Loucy (cell line): ENCODE data around the gene DLG1.

Experiments
- H2AFZ ChIP-seq: fragments of 200-600 bp; sonication (generic); 2 replicates; pipeline ENCODE4 v1.6.0; 2016; ENCODE audit warnings: antibody characterized with exemption, mild to moderate bottlenecking, low read length, moderate library complexity
- H3F3A ChIP-seq: fragments of 200-600 bp; 2 replicates; pipeline ENCODE4 v1.6.0; 2016; ENCODE audit warnings: antibody characterized with exemption, low read depth, mild to moderate bottlenecking
- H3K27me3 ChIP-seq: fragments of 200-600 bp; sonication (generic); 2 replicates; pipeline ENCODE4 v1.6.1; 2014; ENCODE audit warnings: low read length, mild to moderate bottlenecking; ENCODE audit not compliant: insufficient read depth, poor library complexity, severe bottlenecking
- H3K36me3 ChIP-seq: fragments of 200-600 bp; sonication (generic); 2 replicates; pipeline ENCODE4 v1.6.1; 2016; ENCODE audit warnings: low read length; ENCODE audit not compliant: insufficient read depth
- H3K4me1 ChIP-seq: fragments of 200-600 bp; sonication (generic); 2 replicates; pipeline ENCODE4 v1.5.1; 2014; ENCODE audit warnings: low read length, mild to moderate bottlenecking; ENCODE audit not compliant: insufficient read depth, poor library complexity, severe bottlenecking
- H3K4me2 ChIP-seq: fragments of 200-600 bp; sonication (generic); 2 replicates; pipeline ENCODE4 v1.6.0; 2014; ENCODE audit warnings: antibody characterized with exemption, low read length, low read depth, mild to moderate bottlenecking; ENCODE audit not compliant: poor library complexity, severe bottlenecking
- H3K4me3 ChIP-seq: fragments of 200-600 bp; sonication (generic); 2 replicates; pipeline ENCODE4 v1.5.1; 2014; ENCODE audit warnings: low read length, mild to moderate bottlenecking, mixed read lengths; ENCODE audit not compliant: poor library complexity, severe bottlenecking
- H3K79me2 ChIP-seq: fragments of 200-600 bp; sonication (generic); 2 replicates; pipeline ENCODE4 v1.6.1; 2014; ENCODE audit warnings: low read length; ENCODE audit not compliant: insufficient read depth
- H3K9ac ChIP-seq: fragments of 200-600 bp; sonication (generic); 2 replicates; pipeline ENCODE4 v1.6.0; 2014; ENCODE audit warnings: mild to moderate bottlenecking, low read depth, low read length, moderate library complexity; ENCODE audit not compliant: poor library complexity, severe bottlenecking
- H3K9me2 ChIP-seq: fragments of 200-600 bp; sonication (generic); replicated peaks from 2 replicates; pipeline ENCODE4 v1.6.1; 2016; ENCODE audit warnings: low read depth, low read length, mixed read lengths
- H3K9me3 ChIP-seq: fragments of 200-600 bp; sonication (generic); 2 replicates; pipeline ENCODE4 v1.6.1; 2014; ENCODE audit warnings: mild to moderate bottlenecking, antibody characterized with exemption, low read length, low read depth; ENCODE audit not compliant: insufficient read depth
- H4K20me1 ChIP-seq: fragments of 200-600 bp; sonication (generic); 2 replicates; pipeline ENCODE4 v1.6.0; 2014; ENCODE audit warnings: antibody characterized with exemption, low read length, mild to moderate bottlenecking; ENCODE audit not compliant: insufficient read depth, poor library complexity, severe bottlenecking
- EZH2phosphoT487 ChIP-seq: fragments of 200-600 bp; IDR thresholded peaks from 2 replicates; pipeline ENCODE4 v1.6.1; 2018; ENCODE audit warnings: antibody characterized with exemption, mild to moderate bottlenecking, moderate library complexity, borderline replicate concordance
- TF ChIP-seq, protein P1 (sequence below): fragments of 200-600 bp; sonication (generic); conservative IDR thresholded peaks from 2 replicates; pipeline ENCODE4 v1.5.1; 2014; ENCODE audit warnings: mild to moderate bottlenecking, antibody characterized with exemption, low read length

DLG1 gene

GRCh38 chr3:197125636-197126035 lies 172.8 kb downstream of the DLG1 start:
- H3K9me3 ChIP-seq = no peaks in the 10 kb centered on the region
- no peaks in the 10 kb centered on the region for H3F3A ChIP-seq
- no peaks in the 10 kb centered on the region for H3K27me3 ChIP-seq
- H3K9me2 ChIP-seq = no peaks in the 10 kb centered on the region
- peaks cover 44% of the 10 kb centered on the region; the same call in 1 of the 2 replicates for H3K36me3 ChIP-seq
- no peaks in the 10 kb centered on the region for H4K20me1 ChIP-seq
- no peak overlapping the region for H3K9ac ChIP-seq
- H3K4me1 ChIP-seq = no peaks in the 10 kb centered on the region
- H2AFZ ChIP-seq = no peak overlapping the region
- H3K79me2 ChIP-seq = no peaks in the 10 kb centered on the region
- H3K4me2 ChIP-seq = no peak overlapping the region
- H3K4me3 ChIP-seq = no peak overlapping the region
- TF ChIP-seq, protein P1, sequence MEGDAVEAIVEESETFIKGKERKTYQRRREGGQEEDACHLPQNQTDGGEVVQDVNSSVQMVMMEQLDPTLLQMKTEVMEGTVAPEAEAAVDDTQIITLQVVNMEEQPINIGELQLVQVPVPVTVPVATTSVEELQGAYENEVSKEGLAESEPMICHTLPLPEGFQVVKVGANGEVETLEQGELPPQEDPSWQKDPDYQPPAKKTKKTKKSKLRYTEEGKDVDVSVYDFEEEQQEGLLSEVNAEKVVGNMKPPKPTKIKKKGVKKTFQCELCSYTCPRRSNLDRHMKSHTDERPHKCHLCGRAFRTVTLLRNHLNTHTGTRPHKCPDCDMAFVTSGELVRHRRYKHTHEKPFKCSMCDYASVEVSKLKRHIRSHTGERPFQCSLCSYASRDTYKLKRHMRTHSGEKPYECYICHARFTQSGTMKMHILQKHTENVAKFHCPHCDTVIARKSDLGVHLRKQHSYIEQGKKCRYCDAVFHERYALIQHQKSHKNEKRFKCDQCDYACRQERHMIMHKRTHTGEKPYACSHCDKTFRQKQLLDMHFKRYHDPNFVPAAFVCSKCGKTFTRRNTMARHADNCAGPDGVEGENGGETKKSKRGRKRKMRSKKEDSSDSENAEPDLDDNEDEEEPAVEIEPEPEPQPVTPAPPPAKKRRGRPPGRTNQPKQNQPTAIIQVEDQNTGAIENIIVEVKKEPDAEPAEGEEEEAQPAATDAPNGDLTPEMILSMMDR = no peak
- TF ChIP-seq EZH2phosphoT487 = no peak

GRCh38 chr3:197124713-197125112 lies 173.7 kb downstream of the DLG1 start:
- no peaks in the 10 kb centered on the region for H3K9me2 ChIP-seq
- TF ChIP-seq, protein P1 = no peak
- TF ChIP-seq EZH2phosphoT487 = no peak
- H2AFZ ChIP-seq = no peak overlapping the region
- H3K79me2 ChIP-seq = no peaks in the 10 kb centered on the region
- H3K9me3 ChIP-seq = no peaks in the 10 kb centered on the region
- H3K4me3 ChIP-seq = no peak overlapping the region
- no peak overlapping the region for H3K4me2 ChIP-seq
- no peaks in the 10 kb centered on the region for H4K20me1 ChIP-seq
- peaks cover 36% of the 10 kb centered on the region; the same call in 1 of the 2 replicates for H3K36me3 ChIP-seq
- no peaks in the 10 kb centered on the region for H3K27me3 ChIP-seq
- no peaks in the 10 kb centered on the region for H3K4me1 ChIP-seq
- no peak overlapping the region for H3K9ac ChIP-seq
- no peaks in the 10 kb centered on the region for H3F3A ChIP-seq

- Histone ChIP-seq H3K9ac (no peak overlapping the region), H3K4me1 (peaks cover under 1% of the 10 kb centered on the region), H4K20me1 (no peaks in the 10 kb centered on the region), H3K4me2 (no peak overlapping the region), H3K9me3 (no peaks in the 10 kb centered on the region), H3K9me2 (no peaks in the 10 kb centered on the region), H3F3A (no peaks in the 10 kb centered on the region), H3K36me3 (peaks cover 34% of the 10 kb centered on the region; the same call in 1 of the 2 replicates), H3K79me2 (no peaks in the 10 kb centered on the region), H3K4me3 (no peak overlapping the region), H3K27me3 (no peaks in the 10 kb centered on the region), H2AFZ (no peak overlapping the region)
- TF ChIP-seq, protein P1 = no peak
- TF ChIP-seq EZH2phosphoT487 = no peak
Measured at GRCh38 chr3:197122394-197122793, 176.0 kb downstream of the DLG1 start.
